SK-N-SH treated with all-trans-retinoic acid at 6 μM for 48 hours (cell line): ENCODE measurements around the gene TRIM40.

ENCODE experiments used
- ISL1 ChIP-seq: fragments of 250-450 bp; sonication (Bioruptor Pico); IDR thresholded peaks from 2 replicates; pipeline ENCODE4 v2.1.2; 2022; ENCODE audit warnings: mild to moderate bottlenecking, moderate library complexity
- OSR1 ChIP-seq: fragments of 250-450 bp; sonication (Bioruptor Pico); IDR thresholded peaks from 2 replicates; pipeline ENCODE4 v1.8.0; 2022; ENCODE audit warnings: moderate library complexity, mild to moderate bottlenecking, inconsistent platforms
- PPARA ChIP-seq: fragments of 250-450 bp; sonication (Bioruptor Pico); IDR thresholded peaks from 2 replicates; pipeline ENCODE4 v1.5.0; 2020; ENCODE audit warnings: mild to moderate bottlenecking, borderline replicate concordance
- RARB ChIP-seq: fragments of 250-450 bp; sonication (Bioruptor Pico); IDR thresholded peaks from 2 replicates; pipeline ENCODE4 v1.8.0; 2021; ENCODE audit warnings: mild to moderate bottlenecking, moderate library complexity
- SNAI2 ChIP-seq: fragments of 250-450 bp; sonication (Bioruptor Pico); IDR thresholded peaks from 2 replicates; pipeline ENCODE4 v1.5.0; 2020; ENCODE audit warnings: mild to moderate bottlenecking, moderate library complexity
- TCF4 ChIP-seq: fragments of 250-450 bp; sonication (Bioruptor Pico); IDR thresholded peaks from 2 replicates; pipeline ENCODE4 v1.8.0; 2021; ENCODE audit warnings: mild to moderate bottlenecking, moderate library complexity, borderline replicate concordance
- ZFP3 ChIP-seq: fragments of 250-450 bp; sonication (Bioruptor Pico); IDR thresholded peaks from 2 replicates; pipeline ENCODE4 v1.5.0; 2020; ENCODE audit warnings: mild to moderate bottlenecking, moderate library complexity
- TF ChIP-seq, protein P1 (sequence below): fragments of 250-450 bp; sonication (Bioruptor Pico); IDR thresholded peaks from 2 replicates; pipeline ENCODE4 v1.5.1; 2021; ENCODE audit warnings: mild to moderate bottlenecking, moderate library complexity
- TF ChIP-seq, protein P2 (sequence below): fragments of 250-450 bp; sonication (Bioruptor Pico); IDR thresholded peaks from 2 replicates; pipeline ENCODE4 v1.5.0; 2020; ENCODE audit warnings: mild to moderate bottlenecking, moderate library complexity
- TF ChIP-seq, protein P3 (sequence below): fragments of 250-450 bp; sonication (Bioruptor Pico); IDR thresholded peaks from 2 replicates; pipeline ENCODE4 v1.8.0; 2020; ENCODE audit warnings: mild to moderate bottlenecking, moderate library complexity, borderline replicate concordance

DNA sequence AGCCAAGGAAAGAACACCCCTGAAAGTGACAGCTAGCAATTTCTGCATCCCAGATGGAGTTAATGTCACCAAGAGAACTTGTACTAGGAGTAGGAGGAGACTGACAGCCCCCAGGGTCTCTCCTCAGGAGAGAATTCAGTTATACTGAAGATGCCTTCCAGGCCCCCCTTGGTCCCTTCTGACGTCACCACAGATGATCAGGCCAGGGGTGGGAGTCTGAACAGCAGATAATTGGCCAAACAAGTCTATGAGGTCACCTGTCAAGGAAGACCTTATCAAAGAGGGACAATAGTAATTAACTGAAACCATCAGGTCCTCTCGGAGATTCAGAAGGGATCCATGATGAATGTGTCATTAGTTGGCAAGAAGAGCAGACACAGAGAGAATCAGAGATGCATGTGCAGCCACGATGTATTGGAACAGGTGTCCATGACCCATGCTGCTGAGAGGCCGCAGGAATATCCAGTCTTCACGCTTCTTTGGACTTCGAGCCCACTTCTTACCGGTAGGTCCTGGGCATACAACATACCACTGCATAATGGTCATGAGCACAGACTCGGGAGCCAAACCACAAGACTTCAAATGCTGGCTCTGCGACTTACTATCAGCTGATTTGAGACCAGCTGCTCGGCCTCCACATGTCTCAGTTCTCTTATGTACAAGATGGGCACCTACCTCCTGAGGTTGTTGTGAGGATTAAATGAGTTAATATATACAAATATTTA lies 14.9 kb downstream of the TRIM40 start:
- TF ChIP-seq PPARA (no peak), TCF4 (CRISPR knock-in tag) (no peak), ISL1 (CRISPR knock-in tag) (no peak), OSR1 (CRISPR knock-in tag) (no peak), ZFP3 (CRISPR knock-in tag) (no peak), SNAI2 (CRISPR knock-in tag) (no peak), RARB (CRISPR knock-in tag) (no peak)
- TF ChIP-seq, protein P1, sequence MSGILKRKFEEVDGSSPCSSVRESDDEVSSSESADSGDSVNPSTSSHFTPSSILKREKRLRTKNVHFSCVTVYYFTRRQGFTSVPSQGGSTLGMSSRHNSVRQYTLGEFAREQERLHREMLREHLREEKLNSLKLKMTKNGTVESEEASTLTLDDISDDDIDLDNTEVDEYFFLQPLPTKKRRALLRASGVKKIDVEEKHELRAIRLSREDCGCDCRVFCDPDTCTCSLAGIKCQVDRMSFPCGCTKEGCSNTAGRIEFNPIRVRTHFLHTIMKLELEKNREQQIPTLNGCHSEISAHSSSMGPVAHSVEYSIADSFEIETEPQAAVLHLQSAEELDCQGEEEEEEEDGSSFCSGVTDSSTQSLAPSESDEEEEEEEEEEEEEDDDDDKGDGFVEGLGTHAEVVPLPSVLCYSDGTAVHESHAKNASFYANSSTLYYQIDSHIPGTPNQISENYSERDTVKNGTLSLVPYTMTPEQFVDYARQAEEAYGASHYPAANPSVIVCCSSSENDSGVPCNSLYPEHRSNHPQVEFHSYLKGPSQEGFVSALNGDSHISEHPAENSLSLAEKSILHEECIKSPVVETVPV, result no peak
- TF ChIP-seq, protein P2, sequence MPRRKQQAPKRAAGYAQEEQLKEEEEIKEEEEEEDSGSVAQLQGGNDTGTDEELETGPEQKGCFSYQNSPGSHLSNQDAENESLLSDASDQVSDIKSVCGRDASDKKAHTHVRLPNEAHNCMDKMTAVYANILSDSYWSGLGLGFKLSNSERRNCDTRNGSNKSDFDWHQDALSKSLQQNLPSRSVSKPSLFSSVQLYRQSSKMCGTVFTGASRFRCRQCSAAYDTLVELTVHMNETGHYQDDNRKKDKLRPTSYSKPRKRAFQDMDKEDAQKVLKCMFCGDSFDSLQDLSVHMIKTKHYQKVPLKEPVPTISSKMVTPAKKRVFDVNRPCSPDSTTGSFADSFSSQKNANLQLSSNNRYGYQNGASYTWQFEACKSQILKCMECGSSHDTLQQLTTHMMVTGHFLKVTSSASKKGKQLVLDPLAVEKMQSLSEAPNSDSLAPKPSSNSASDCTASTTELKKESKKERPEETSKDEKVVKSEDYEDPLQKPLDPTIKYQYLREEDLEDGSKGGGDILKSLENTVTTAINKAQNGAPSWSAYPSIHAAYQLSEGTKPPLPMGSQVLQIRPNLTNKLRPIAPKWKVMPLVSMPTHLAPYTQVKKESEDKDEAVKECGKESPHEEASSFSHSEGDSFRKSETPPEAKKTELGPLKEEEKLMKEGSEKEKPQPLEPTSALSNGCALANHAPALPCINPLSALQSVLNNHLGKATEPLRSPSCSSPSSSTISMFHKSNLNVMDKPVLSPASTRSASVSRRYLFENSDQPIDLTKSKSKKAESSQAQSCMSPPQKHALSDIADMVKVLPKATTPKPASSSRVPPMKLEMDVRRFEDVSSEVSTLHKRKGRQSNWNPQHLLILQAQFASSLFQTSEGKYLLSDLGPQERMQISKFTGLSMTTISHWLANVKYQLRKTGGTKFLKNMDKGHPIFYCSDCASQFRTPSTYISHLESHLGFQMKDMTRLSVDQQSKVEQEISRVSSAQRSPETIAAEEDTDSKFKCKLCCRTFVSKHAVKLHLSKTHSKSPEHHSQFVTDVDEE (CRISPR knock-in tag), result no peak
- TF ChIP-seq, protein P3, sequence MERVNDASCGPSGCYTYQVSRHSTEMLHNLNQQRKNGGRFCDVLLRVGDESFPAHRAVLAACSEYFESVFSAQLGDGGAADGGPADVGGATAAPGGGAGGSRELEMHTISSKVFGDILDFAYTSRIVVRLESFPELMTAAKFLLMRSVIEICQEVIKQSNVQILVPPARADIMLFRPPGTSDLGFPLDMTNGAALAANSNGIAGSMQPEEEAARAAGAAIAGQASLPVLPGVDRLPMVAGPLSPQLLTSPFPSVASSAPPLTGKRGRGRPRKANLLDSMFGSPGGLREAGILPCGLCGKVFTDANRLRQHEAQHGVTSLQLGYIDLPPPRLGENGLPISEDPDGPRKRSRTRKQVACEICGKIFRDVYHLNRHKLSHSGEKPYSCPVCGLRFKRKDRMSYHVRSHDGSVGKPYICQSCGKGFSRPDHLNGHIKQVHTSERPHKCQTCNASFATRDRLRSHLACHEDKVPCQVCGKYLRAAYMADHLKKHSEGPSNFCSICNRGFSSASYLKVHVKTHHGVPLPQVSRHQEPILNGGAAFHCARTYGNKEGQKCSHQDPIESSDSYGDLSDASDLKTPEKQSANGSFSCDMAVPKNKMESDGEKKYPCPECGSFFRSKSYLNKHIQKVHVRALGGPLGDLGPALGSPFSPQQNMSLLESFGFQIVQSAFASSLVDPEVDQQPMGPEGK (CRISPR knock-in tag), result no peak
